ENCODE data around the gene NABP1. TPM values are rescaled to one million over a fixed set of nuclear protein-coding genes. Genes with fewer than 3 reads are reported as not detected.

NABP1 gene

Small RNA genes within 50 kb of the gene (small RNA-seq; reads per million reads assigned to genes)
- not detected for gene RF02271 (ENCODE audit: insufficient read depth)
